ENCODE measurements around the gene C15orf61.

- TF ChIP-seq CTCF (conservative IDR thresholded peaks at IDR 0.05; ENCODE audit: low read depth, low read length), result no peak
- TF ChIP-seq EZH2phosphoT487 (IDR thresholded peaks at IDR 0.05; ENCODE audit: borderline replicate concordance, low read length), result no peak
These were observed 13.9 kb upstream of the C15orf61 start for GRCh38 chr15:67506775-67507747.
